Omental fat pad (tissue), 4 donors: ENCODE data around the gene EFS. TPM values are rescaled to one million over a fixed set of nuclear protein-coding genes. Genes with fewer than 3 reads are reported as not detected.
"Not testable (repeated sequence)": the region's sequence is repeated elsewhere in the genome, so short reads cannot be mapped to it uniquely, and the experiment has no call there.

Source experiments
- ATAC-seq: fragments of 150-250 bp; one replicate; pipeline ENCODE4 v1.9.1; 2016; ENCODE audit warnings: mild to moderate bottlenecking, moderate library complexity; ENCODE audit not compliant: low FRiP score
- DNase-seq: peaks from one replicate; pipeline ENCODE4 v3.0.0-alpha.2; 2019; ENCODE audit warnings: low spot score
- CTCF ChIP-seq, 3 donors: fragments of 450-650 bp; IDR thresholded peaks; one replicate each; pipeline ENCODE4 v1.5.1; 2016 to 2017; ENCODE audit warnings: antibody characterized with exemption in 3 of 3, mild to moderate bottlenecking in 3 of 3, moderate library complexity in 2 of 3
- total RNA-seq, 4 donors: library from RNA; depleted of rRNA; stranded (reverse); fragments of >200 nt; gene quantifications; one replicate each; pipeline ENCODE4 v1.1.0, GENCODE V29; 2016

The EFS gene
- total RNA-seq, 4 donors from 2014 or later = 3.0 to 15.8 (median 7.1) TPM

GRCh38 chr14:23399136-23399535 is 34.2 kb upstream of the EFS start:
- ATAC-seq (no peak), DNase-seq (no peak)
- TF ChIP-seq CTCF (IDR thresholded peaks at IDR 0.05) = no peak

GRCh38 chr14:23398348-23398747 is 33.4 kb upstream of the EFS start:
- ATAC-seq = no peak
- DNase-seq = no peak
- no peak for TF ChIP-seq CTCF (IDR thresholded peaks at IDR 0.05)

GRCh38 chr14:23396781-23397407 is 31.9 kb upstream of the EFS start:
- ATAC-seq (no peak), DNase-seq (no peak)
- TF ChIP-seq CTCF (IDR thresholded peaks at IDR 0.05) = no peak

GRCh38 chr14:23396126-23396525 is 31.2 kb upstream of the EFS start:
- ATAC-seq (no peak), DNase-seq (no peak)
- no peak for TF ChIP-seq CTCF (IDR thresholded peaks at IDR 0.05)

GRCh38 chr14:23392613-23393012 is 27.6 kb upstream of the EFS start:
- no peak for TF ChIP-seq CTCF (IDR thresholded peaks at IDR 0.05)
- no peak for ATAC-seq

GRCh38 chr14:23389871-23390270 is 24.9 kb upstream of the EFS start:
- peak; percentile 11 for ATAC-seq
- not testable (repeated sequence) for DNase-seq

More at GRCh38 chr14:23392613-23393012, 27.6 kb upstream of the EFS start:
- DNase-seq = no peak

GRCh38 chr14:23389396-23389795 is 24.4 kb upstream of the EFS start:
- ATAC-seq = no peak
- no peak for TF ChIP-seq CTCF (IDR thresholded peaks at IDR 0.05)

More at GRCh38 chr14:23389396-23389795, 24.4 kb upstream of the EFS start:
- DNase-seq = no peak
